Hippocampal formation (tissue), 2 donors: ENCODE results near the gene SLC9A7.
A peak's percentile ranks its signal among the peaks of the same experiment; 100 is the strongest.

Experiments used
- DNase-seq, 2 donors: peaks; one replicate each; lab custom pipeline; 2025; lab: John Stamatoyannopoulos, UW

Gene SLC9A7

DNA sequence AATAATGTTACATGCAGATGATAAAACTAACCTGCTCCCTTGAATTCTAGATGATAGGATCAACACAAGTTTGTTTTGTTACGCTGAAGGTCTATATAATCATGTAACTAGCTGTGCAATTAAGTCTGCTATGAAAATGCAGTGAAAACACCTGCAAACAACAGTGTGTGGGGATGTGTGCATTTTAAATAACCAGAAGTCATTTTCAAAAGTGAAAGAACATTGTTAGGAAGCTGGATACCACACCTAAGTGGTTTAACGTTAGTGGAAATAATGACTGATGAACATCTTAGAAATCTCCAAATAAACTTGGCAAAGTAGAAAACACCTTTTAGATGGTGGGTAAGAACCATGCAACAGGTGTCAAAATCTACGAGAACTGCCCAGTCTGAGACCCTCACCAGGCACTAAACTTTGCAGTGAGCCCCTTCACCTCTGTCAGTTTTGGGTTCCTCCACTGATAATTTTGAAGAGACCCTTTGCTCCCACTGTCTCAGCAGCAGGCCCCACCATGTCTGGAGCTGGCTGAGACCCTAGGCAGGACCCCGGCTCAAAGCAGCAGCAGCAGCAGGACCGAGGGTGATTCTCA, 148.8 kb downstream of the SLC9A7 start:
- no peak for DNase-seq

DNA sequence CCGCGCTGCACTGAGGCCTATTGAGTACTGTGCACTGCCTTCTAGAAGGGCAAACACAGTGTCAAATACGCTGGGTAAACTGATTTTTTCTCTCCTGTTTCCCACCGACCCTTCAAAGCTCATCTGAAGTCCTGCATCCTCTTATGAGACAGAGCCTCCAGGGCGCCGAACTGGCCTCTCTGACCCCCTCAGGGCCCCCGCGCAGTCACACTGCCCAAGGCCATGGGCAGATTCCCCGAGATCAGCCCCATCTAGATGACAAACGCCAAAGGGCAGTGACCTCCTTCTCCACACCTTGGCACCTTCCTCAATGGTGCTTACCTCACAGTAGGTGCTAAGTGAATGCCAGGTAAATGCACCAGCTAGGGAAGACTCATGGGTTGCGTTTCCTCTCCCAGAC, 151.0 kb downstream of the SLC9A7 start:
- no peak for DNase-seq

GRCh38 chrX:46602468-46603102, 156.3 kb downstream of the SLC9A7 start:
- no peak for DNase-seq

DNA sequence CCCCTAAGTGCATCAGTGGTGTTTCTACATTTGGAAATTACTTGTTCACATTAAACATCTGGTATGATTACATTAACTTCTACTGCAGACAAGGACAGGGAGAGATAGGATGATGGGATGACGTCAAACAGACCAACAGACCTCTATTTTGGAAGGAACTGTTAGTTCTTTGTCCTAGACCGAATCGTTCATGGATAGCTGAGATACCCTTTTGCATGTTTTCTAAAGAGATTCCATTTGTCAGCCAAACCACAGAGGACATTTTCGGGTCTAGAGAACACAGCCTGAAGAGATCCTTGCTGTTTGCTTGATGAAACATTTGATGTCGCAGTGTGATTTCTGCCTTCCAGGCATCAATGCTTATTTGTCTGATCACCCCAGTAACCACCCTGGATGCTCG, 157.6 kb downstream of the SLC9A7 start:
- DNase-seq = no peak

DNA sequence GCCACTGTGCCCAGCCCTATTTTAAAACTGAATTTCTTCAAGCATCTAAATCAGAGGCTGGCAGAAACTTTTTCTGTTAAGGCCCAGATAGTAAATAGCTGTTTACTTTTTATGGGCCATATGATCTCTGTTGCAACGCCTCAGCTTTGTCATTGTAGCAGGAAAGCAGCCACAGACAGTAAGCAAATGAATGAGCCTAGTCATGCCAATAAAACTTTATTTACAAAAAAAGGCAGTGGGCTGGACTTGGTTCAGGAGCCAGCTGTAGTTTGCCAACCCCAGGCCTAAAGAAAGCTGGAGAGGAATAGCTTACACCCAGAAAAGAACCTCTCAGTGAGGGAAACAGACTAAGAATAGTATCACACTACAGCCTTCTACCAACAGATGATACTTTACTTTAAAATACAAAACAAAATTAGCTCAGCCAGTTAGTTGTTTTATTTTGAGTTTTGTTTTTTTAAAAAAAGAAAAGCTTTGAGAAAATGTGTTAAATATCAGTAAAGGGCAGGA, 159.8 kb downstream of the SLC9A7 start:
- no peak for DNase-seq

DNA sequence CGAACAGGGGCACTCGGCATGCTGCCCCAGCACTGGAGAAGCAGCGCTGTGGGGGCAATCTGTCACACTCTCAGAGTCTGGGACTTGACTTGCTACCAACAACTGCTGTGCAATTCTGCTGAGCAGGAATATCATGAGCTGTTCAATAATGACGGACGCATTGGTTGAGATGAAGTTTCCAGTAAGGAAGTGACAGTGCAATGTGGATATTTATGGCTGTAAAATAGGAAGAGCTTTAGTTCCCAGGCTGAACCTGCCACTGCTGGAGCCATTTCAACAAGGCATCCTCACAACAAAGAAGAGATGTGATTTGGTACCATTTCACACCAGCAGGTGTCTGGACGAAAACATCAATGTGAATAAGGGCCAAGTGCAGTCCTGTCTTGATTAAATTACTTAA, 161.1 kb downstream of the SLC9A7 start:
- DNase-seq = no peak

- DNase-seq = no peak
Measured at GRCh38 chrX:46597208-46597607, 161.7 kb downstream of the SLC9A7 start.

DNA sequence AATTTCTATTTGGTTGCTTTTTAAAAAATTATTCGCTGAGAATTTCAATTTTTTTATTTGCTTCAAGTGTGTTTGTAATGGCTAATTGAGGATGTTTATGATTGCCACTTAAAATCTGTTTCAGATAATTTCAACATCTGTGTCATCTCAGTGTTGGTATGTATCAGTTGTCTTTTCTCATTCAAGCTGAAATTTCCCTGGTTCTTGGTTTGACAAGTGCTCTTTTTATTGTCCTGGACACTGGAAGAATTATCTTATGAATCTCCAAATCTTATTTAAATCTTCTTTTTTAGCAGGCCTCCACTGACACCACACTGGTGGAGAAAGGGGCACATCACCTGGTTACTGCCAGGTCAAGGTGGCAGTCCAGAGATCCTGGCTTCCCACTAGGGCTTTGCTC, 163.8 kb downstream of the SLC9A7 start:
- no peak for DNase-seq

GRCh38 chrX:46589977-46590723, 168.8 kb downstream of the SLC9A7 start:
- DNase-seq = no peak

GRCh38 chrX:46588263-46588662, 170.7 kb downstream of the SLC9A7 start:
- no peak for DNase-seq

- DNase-seq = no peak
Measured at GRCh38 chrX:46587753-46588171, 171.2 kb downstream of the SLC9A7 start.

DNA sequence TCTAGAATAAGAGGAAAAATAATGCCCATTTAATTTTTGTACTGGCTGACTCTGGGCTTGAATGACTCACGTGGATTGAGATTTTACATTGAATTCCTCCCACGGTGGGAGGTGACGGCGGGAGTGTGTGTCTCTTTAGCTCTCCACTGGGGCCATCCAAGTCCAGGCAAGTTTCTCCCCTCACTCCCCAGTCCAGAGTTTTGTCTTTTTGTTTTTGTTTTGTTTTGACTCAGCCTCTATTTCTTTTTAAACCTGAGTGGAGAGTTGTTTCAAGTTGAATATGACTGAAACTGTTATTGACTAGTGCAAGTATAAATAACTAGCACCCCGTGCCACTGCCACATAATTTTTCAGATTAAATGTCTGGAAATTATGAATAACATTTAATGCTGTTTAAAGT, 171.8 kb downstream of the SLC9A7 start:
- DNase-seq = no peak

GRCh38 chrX:46584736-46585135, 174.2 kb downstream of the SLC9A7 start:
- DNase-seq = no peak

DNA sequence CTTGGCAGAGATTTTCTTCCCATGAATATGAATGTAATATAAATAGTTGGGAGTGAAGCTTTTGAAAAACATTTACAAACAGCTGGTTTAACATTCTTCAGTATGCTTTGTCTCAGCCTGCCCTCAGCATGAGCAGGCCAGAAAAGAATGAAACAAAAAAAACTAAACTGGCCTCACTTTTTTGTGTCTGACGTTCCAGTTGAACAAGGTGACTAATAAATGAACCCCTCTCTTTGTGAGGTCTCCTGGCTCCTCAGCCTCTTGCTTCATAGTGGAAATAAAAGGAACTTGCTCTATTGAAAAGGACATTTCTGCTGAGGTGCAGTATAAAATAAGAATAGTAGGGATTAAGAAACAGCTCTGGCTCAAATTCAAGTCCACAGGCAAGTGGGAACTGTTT, 176.0 kb downstream of the SLC9A7 start:
- DNase-seq = peak in 1 of 2 donors; percentile 45

GRCh38 chrX:46582325-46582724, 176.6 kb downstream of the SLC9A7 start:
- no peak for DNase-seq

DNA sequence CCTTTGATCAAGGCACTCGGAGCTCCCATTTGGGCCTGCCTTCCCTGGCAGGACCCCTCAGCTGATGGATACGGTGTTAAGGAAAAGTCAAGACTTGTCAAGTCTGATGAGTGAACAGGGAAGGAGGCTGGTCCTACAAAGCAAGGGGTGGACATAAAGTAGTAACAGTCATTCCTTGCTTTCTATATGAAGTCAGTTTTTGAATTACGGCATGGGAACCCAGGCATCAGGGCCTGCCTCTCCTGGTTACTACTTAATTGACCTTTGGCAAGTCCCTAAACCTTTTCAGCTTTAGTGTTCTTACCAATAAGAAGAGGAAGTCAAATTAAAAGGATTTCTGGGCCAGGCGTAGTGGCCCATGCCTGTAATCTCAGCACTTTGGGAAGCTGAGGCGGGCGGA, 178.3 kb downstream of the SLC9A7 start:
- DNase-seq = no peak

- no peak for DNase-seq
Measured at GRCh38 chrX:46579250-46579649, 179.7 kb downstream of the SLC9A7 start.

DNA sequence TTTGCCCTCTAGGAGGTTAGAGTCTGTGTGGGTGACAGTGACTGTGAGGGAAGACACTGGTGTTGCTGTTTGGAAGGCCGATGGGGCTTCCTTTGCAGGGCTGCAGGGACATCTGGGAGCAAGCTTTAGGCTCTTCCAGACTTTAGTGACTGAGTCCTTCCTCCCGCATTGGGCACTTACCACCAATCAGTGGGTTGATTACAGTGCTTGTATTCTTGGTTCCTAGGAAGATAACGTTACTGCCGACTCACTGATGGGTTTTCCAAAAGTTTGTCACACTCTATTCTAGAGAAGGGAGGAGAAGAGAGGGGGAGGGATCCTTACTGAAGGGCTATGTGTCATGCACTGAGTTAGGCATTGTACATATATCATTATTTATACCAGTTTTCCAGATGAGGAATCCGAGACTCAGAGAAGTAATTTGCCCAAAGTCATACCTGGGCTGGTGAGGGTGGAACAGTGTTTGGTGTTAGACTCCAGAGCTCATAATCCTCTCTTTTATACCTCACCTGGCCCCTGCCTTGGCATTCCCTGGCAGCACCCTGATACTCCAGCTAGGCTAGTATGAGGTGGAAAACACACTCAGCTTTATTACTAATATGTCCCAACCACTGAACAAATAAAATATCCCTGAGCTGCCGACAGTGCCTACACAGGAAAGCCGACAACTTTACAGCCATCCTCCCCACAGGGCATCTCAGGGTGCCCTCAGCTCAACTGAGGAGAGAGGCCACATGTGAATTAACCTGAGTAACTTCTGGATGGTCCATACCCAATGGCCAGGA, 181.5 kb downstream of the SLC9A7 start:
- DNase-seq = no peak

DNA sequence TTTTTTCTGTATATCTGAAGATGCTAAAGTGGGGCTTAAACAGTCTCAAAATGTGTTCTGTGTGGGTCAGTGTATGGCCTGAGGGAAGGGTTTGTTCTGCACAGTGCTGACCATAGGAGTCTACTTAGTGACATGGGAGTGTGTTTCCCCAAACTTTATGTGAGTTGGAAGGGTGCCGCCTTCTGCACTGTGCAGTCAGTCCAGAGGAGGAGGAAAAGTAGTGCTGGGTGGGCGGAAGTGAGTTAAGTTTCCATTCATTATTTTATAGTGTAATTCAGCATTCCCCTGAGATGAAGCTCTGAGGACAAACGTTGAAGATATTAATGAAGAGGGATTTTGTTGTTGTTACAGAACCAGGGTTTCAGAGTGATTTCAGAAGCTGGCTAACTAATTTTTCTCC, 182.5 kb downstream of the SLC9A7 start:
- no peak for DNase-seq

DNA sequence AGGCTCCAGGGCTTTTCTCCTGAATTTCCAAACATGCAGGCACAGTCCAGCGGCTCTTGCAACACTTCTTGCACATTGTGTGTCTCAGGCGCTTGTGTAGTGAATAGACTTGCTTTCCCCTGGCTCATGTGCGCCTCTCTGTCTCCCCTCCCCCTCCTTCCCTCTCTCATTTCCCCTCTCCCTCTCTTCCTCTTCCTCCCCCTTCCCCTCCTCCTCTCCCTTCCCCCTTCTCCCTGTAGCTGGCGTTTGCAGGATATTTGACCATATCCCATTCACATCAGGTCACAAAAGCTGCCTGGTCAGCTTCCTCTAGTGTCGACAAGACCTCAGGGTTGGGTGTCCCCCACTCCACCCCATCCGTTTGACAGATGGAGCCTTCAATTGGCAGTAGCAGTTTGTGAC, 182.9 kb downstream of the SLC9A7 start:
- DNase-seq = no peak

DNA sequence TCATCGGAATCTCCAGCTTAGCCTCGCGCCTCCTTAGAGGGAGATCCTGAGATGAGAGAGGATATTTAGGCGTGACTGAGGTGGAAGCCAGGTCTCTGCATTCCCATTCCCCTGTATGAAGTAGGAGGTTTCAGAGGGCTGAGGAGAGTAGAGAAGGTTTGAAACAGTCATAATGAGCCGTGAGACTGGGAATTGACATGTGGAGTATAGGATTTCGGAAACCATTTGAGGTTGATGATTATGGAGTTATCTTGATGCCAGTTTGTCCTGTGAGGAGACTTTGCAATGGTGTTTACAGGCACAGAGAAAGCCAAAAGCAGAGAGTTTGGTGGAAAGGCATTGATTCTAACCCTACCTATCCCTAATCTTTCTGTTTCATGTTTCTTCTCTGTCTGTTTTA, 183.3 kb downstream of the SLC9A7 start:
- DNase-seq = no peak

GRCh38 chrX:46574774-46575381, 184.0 kb downstream of the SLC9A7 start:
- no peak for DNase-seq
